ENCODE results near the gene ZDHHC24.
"Not testable (repeated sequence)": the region's sequence is repeated elsewhere in the genome, so short reads cannot be mapped to it uniquely, and the experiment has no call there.

ZDHHC24 gene

GRCh38 chr11:66589996-66590675, 44.3 kb upstream of the ZDHHC24 start:
- H3K4me3 ChIP-seq (replicated peaks; ENCODE audit: low read depth, low read length), result no peak overlapping the region
- no peak for DNase-seq (ENCODE audit: low read depth)
- TF ChIP-seq CTCF (IDR thresholded peaks at IDR 0.05; ENCODE audit: low read length, missing control alignments), result no peak

DNA sequence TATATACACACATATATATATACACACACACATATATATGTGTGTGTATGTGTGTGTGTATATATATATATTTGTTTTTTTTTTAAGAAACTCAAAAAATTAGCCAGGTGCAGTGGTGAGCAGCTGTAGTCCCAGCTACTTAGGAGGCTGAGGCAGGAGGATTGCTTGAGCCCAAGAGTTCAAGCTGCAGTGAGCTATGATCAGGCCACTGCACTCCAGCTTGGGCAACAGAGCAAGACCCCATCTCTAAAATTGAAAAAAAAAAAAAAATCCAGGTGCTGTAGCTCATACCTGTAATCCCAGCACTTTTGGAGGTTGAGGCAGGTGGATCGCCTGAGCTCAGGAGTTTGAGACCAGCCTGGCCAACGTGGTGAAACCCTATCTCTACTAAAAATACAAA, 43.5 kb upstream of the ZDHHC24 start:
- not testable (repeated sequence) for H3K4me3 ChIP-seq (replicated peaks; ENCODE audit: low read depth, low read length); DNase-seq (ENCODE audit: low read depth)

DNA sequence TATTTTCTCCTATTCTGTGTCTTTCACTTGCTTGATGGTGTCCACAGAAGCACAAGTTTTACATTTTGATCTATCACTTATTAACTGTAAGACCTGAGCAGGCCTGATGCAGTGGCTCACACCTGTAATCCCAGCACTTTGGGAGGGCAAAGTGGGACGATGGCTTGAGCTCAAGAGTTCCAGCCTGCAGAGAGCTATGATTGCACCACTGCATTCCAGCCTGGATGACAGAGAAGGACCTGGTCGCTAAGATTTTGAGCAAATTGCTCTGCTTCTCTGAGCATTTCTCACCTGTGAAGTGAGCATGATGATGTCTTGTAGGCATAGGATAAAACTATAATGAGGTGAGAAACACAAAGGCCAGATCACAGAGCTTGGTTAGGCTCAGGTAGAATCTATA, 40.3 kb upstream of the ZDHHC24 start:
- no peak for TF ChIP-seq CTCF (IDR thresholded peaks at IDR 0.05; ENCODE audit: low read length, missing control alignments)
- H3K4me3 ChIP-seq (replicated peaks; ENCODE audit: low read depth, low read length), result no peak overlapping the region
- no peak for DNase-seq (ENCODE audit: low read depth)

DNA sequence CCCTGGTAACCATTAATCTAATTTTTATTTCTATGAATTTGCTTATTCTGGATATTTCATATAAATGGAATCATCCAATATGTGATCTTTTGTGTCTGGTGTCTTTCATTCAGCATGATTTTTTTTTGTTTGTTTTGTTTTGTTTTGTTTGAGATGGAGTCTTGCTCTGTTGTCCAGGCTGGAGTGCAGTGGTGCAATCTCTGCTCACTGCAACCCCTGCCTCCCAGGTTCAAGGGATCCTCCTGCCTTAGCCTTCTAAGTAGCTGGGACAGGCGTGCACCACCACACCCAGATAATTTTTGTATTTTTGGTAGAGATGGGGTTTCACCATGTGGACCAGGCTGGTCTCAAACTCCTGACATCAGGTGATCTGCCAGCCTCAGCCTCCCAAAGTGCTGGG, 39.6 kb upstream of the ZDHHC24 start:
- not testable (repeated sequence) for DNase-seq (ENCODE audit: low read depth); H3K4me3 ChIP-seq (replicated peaks; ENCODE audit: low read depth, low read length)

DNA sequence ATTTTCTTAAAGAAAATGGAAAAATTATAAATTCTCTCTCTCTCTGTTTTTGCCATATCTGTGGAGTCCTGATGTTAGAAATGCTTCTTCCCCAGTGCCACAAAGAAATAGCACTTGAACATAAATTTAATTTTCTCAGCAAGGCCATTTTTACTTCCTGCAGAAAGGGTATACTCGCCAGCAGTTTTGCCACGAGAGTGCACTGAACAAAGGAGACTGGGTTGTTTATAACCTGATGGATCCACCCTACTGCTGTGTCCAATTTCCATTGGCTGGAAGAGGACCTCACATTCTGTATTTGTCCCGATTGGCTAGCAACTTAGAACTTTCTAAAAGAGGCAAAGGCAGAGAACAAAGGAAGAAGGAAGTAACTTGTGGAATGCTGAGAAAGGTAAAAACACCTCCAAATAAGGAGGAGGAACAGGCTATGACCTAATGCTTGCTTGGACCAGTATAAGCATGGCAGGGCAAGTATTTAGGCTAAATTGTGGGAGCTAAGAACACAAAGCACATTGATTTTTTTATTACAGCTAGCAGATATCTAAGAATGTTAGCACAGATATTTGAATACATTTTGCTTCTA, 36.8 kb upstream of the ZDHHC24 start:
- not testable (repeated sequence) for H3K4me3 ChIP-seq (replicated peaks; ENCODE audit: low read depth, low read length); DNase-seq (ENCODE audit: low read depth)

DNA sequence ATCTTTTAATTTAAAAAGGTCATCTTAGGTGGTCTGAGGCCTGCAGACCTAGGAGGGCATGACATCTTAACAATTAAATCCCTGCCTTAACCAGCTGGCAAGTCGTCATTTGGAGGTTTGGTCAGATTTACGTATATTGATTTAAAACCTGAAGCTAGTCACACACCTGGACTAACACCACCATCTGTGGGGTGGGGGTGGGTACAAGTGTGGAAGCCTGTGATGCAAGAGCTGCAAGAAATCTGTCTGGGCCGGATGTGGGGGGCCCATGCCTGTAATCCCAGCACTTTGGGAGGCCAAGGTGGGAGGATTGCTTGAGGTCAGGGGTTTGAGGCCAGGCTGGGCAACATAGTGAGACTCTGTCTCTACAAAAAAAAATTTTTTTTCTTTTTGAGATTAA, 35.4 kb upstream of the ZDHHC24 start:
- no peak for DNase-seq (ENCODE audit: low read depth)
- no peak overlapping the region for H3K4me3 ChIP-seq (replicated peaks; ENCODE audit: low read depth, low read length)
- no peak for TF ChIP-seq CTCF (IDR thresholded peaks at IDR 0.05; ENCODE audit: low read length, missing control alignments)

DNA sequence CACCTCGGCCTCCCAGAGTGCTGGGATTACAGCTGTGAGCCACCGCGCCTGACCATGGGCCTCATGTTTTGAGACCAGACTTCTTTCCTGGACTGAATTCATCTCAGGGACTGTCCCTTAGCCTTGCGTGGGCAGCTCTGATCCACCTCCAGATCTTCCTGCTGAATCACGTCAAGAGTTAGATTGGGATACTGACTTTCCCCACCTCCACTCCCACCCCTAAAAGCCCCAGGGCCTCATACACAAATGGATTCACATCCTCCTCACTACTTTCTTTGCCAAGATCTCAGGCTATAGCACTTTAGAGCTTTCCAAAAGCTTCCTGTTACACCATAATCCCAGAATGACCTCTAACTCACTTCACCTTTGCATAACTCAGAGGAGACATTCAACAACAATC, 35.0 kb upstream of the ZDHHC24 start:
- H3K4me3 ChIP-seq (replicated peaks; ENCODE audit: low read depth, low read length), result no peak overlapping the region
- TF ChIP-seq CTCF (IDR thresholded peaks at IDR 0.05; ENCODE audit: low read length, missing control alignments), result no peak
- DNase-seq (ENCODE audit: low read depth), result peak; percentile 89

- DNase-seq (ENCODE audit: low read depth), result peak; percentile 82
- H3K4me3 ChIP-seq (replicated peaks; ENCODE audit: low read depth, low read length), result no peak overlapping the region
- TF ChIP-seq CTCF (IDR thresholded peaks at IDR 0.05; ENCODE audit: low read length, missing control alignments), result peak; percentile 78
Measured at GRCh38 chr11:66579017-66579606, 33.3 kb upstream of the ZDHHC24 start.

All from fibroblast of pulmonary artery (primary cell).